B cell (primary cell): ENCODE results near the gene DYNLT3.

Experiments used
- EZH2 ChIP-seq: IDR thresholded peaks from 2 replicates; pipeline ENCODE4 v1.6.1; 2012; ENCODE audit warnings: borderline replicate concordance, low read depth, mild to moderate bottlenecking, moderate library complexity, low read length; ENCODE audit not compliant: insufficient read depth, poor library complexity, severe bottlenecking
- TF ChIP-seq, protein P1 (sequence below): fragments of 200-600 bp; IDR thresholded peaks from one replicate; pipeline ENCODE4 v1.8.0; 2022; ENCODE audit warnings: antibody characterized with exemption, mild to moderate bottlenecking

DNA sequence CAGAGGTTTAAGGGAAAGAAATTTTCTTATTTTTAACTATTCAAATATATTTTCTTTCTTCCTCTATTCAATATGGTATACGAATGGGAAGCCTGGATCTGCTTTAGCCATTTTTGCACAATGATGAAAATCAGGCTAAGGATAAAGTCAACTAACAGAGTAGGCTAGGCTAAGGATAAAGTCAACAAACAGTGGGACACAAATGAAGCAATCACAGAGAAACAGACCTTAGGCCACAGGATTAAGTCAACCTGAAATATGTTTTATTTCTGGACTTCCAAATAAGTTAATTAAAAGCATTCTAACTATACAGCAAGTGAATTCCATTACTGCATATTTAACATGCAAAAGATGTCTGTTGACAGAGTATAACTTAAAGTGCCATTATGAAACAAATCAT, 17.0 kb downstream of the DYNLT3 start:
- TF ChIP-seq, protein P1, sequence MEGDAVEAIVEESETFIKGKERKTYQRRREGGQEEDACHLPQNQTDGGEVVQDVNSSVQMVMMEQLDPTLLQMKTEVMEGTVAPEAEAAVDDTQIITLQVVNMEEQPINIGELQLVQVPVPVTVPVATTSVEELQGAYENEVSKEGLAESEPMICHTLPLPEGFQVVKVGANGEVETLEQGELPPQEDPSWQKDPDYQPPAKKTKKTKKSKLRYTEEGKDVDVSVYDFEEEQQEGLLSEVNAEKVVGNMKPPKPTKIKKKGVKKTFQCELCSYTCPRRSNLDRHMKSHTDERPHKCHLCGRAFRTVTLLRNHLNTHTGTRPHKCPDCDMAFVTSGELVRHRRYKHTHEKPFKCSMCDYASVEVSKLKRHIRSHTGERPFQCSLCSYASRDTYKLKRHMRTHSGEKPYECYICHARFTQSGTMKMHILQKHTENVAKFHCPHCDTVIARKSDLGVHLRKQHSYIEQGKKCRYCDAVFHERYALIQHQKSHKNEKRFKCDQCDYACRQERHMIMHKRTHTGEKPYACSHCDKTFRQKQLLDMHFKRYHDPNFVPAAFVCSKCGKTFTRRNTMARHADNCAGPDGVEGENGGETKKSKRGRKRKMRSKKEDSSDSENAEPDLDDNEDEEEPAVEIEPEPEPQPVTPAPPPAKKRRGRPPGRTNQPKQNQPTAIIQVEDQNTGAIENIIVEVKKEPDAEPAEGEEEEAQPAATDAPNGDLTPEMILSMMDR = no peak
- TF ChIP-seq EZH2 = no peak
